Neural progenitor cell (in vitro differentiated cells): Measurements from ENCODE around the gene ACTR5. TPM values are rescaled to one million over a fixed set of nuclear protein-coding genes. Genes with fewer than 3 reads are reported as not detected.

ENCODE experiments used
- DNase-seq: peaks from one replicate; pipeline ENCODE4 v3.0.0-alpha.2; 2016; ENCODE audit warnings: low spot score
- H2AFZ ChIP-seq: fragments of 200-600 bp; sonication (generic); replicated peaks from 2 replicates; pipeline ENCODE4 v1.6.1; 2016; ENCODE audit warnings: antibody characterized with exemption
- H3F3A ChIP-seq: fragments of 200-600 bp; sonication (generic); 2 replicates; pipeline ENCODE4 v1.6.1; 2016; ENCODE audit warnings: antibody characterized with exemption, low read depth
- H3K27ac ChIP-seq: fragments of 200-600 bp; sonication (generic); 2 replicates; pipeline ENCODE4 v1.5.1; 2016; ENCODE audit warnings: mild to moderate bottlenecking
- H3K27me3 ChIP-seq: fragments of 200-600 bp; sonication (generic); 2 replicates; pipeline ENCODE4 v1.6.1; 2016; ENCODE audit warnings: mild to moderate bottlenecking, moderate library complexity
- H3K36me3 ChIP-seq: fragments of 200-600 bp; sonication (generic); 2 replicates; pipeline ENCODE4 v1.5.1; 2016
- H3K4me1 ChIP-seq: fragments of 200-600 bp; sonication (generic); 2 replicates; pipeline ENCODE4 v1.6.1; 2016; ENCODE audit warnings: mixed run types
- H3K4me2 ChIP-seq: fragments of 200-600 bp; sonication (generic); 2 replicates; pipeline ENCODE4 v1.6.1; 2016
- H3K4me3 ChIP-seq: fragments of 200-600 bp; sonication (generic); 2 replicates; pipeline ENCODE4 v1.5.1; 2016
- H3K79me2 ChIP-seq: fragments of 200-600 bp; sonication (generic); 2 replicates; pipeline ENCODE4 v1.6.1; 2016; ENCODE audit warnings: low read depth
- H3K9ac ChIP-seq: fragments of 200-600 bp; sonication (generic); 2 replicates; pipeline ENCODE4 v1.6.1; 2016
- H3K9me3 ChIP-seq: fragments of 200-600 bp; sonication (generic); 2 replicates; pipeline ENCODE4 v1.5.1; 2016; ENCODE audit warnings: low read depth
- H4K20me1 ChIP-seq: fragments of 200-600 bp; sonication (generic); 2 replicates; pipeline ENCODE4 v1.6.1; 2016; ENCODE audit warnings: low read depth
- H3K27ac Mint-ChIP-seq: 3 replicates; pipeline ENCODE4 v1.8.0; 2021; ENCODE audit warnings: mixed read lengths
- H3K27me3 Mint-ChIP-seq: 2 replicates; pipeline ENCODE4 v1.8.0; 2022; ENCODE audit warnings: low read depth, mild to moderate bottlenecking, inconsistent platforms, moderate library complexity, mixed read lengths; ENCODE audit not compliant: insufficient read depth
- H3K36me3 Mint-ChIP-seq: 3 replicates; pipeline ENCODE4 v1.8.0; 2021; ENCODE audit warnings: mixed read lengths
- H3K4me1 Mint-ChIP-seq: 3 replicates; pipeline ENCODE4 v1.8.0; 2021; ENCODE audit warnings: mixed read lengths
- H3K4me3 Mint-ChIP-seq: 3 replicates; pipeline ENCODE4 v1.8.0; 2021; ENCODE audit warnings: mild to moderate bottlenecking, moderate library complexity, mixed read lengths
- H3K9me3 Mint-ChIP-seq: 3 replicates; pipeline ENCODE4 v1.8.0; 2020; ENCODE audit warnings: mixed read lengths
- EZH2 ChIP-seq: fragments of 200-600 bp; sonication (generic); IDR thresholded peaks from 2 replicates; pipeline ENCODE4 v1.6.1; 2017; ENCODE audit warnings: antibody characterized with exemption, mild to moderate bottlenecking, moderate library complexity
- EZH2phosphoT487 ChIP-seq: fragments of 200-600 bp; sonication (generic); IDR thresholded peaks from 2 replicates; pipeline ENCODE4 v1.6.1; 2017; ENCODE audit warnings: antibody characterized with exemption
- total RNA-seq: library from RNA; depleted of rRNA; stranded (reverse); fragments of >200 nt; gene quantifications from 2 replicates; pipeline ENCODE4 v1.2.3, GENCODE V29; 2015; ENCODE audit warnings: low replicate concordance
- TF ChIP-seq, protein P1 (sequence below): fragments of 200-600 bp; sonication (generic); IDR thresholded peaks from 2 replicates; pipeline ENCODE4 v1.5.1; 2017; ENCODE audit warnings: antibody characterized with exemption, mild to moderate bottlenecking

Gene ACTR5
- total RNA-seq, 1 donor from 2014 or later = 9.2 TPM

- Mint-ChIP-seq H3K4me1 (peaks cover 18% of the 10 kb centered on the region), H3K36me3 (no peaks in the 10 kb centered on the region), H3K27me3 (peaks cover 7% of the 10 kb centered on the region), H3K4me3 (no peak overlapping the region), H3K27ac (no peak overlapping the region), H3K9me3 (peaks cover 2% of the 10 kb centered on the region)
- H3K27me3 ChIP-seq = peaks cover 3% of the 10 kb centered on the region
- H3F3A ChIP-seq = peaks cover 26% of the 10 kb centered on the region
- no peaks in the 10 kb centered on the region for H3K9me3 ChIP-seq
- TF ChIP-seq EZH2phosphoT487 = no peak
- TF ChIP-seq EZH2 = no peak
- TF ChIP-seq, protein P1, sequence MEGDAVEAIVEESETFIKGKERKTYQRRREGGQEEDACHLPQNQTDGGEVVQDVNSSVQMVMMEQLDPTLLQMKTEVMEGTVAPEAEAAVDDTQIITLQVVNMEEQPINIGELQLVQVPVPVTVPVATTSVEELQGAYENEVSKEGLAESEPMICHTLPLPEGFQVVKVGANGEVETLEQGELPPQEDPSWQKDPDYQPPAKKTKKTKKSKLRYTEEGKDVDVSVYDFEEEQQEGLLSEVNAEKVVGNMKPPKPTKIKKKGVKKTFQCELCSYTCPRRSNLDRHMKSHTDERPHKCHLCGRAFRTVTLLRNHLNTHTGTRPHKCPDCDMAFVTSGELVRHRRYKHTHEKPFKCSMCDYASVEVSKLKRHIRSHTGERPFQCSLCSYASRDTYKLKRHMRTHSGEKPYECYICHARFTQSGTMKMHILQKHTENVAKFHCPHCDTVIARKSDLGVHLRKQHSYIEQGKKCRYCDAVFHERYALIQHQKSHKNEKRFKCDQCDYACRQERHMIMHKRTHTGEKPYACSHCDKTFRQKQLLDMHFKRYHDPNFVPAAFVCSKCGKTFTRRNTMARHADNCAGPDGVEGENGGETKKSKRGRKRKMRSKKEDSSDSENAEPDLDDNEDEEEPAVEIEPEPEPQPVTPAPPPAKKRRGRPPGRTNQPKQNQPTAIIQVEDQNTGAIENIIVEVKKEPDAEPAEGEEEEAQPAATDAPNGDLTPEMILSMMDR = no peak
- no peak for DNase-seq
- H3K36me3 ChIP-seq = no peaks in the 10 kb centered on the region
- H3K27ac ChIP-seq = no peak overlapping the region
- peaks cover 5% of the 10 kb centered on the region for H4K20me1 ChIP-seq
- H3K4me1 ChIP-seq = peaks cover 14% of the 10 kb centered on the region
- no peaks in the 10 kb centered on the region for H3K79me2 ChIP-seq
- no peak overlapping the region for H3K4me2 ChIP-seq
- no peak overlapping the region for H3K4me3 ChIP-seq
- H3K9ac ChIP-seq = no peak overlapping the region
- H2AFZ ChIP-seq = no peak overlapping the region
These were observed 52.6 kb downstream of the ACTR5 start for GRCh38 chr20:38800882-38801281.

- Histone ChIP-seq H3F3A (peaks cover 37% of the 10 kb centered on the region), H4K20me1 (peaks cover 25% of the 10 kb centered on the region), H3K36me3 (no peaks in the 10 kb centered on the region), H3K9ac (no peak overlapping the region), H3K27ac (peak overlapping the region; percentile 64), H2AFZ (no peak overlapping the region), H3K27me3 (peaks cover 36% of the 10 kb centered on the region), H3K79me2 (no peaks in the 10 kb centered on the region), H3K9me3 (no peaks in the 10 kb centered on the region), H3K4me1 (peaks cover 24% of the 10 kb centered on the region), H3K4me2 (peak overlapping the region; percentile 98), H3K4me3 (peak overlapping the region; percentile 0)
- Mint-ChIP-seq H3K4me1 (peaks cover 33% of the 10 kb centered on the region), H3K4me3 (peak overlapping the region; percentile 86), H3K27me3 (peaks cover 16% of the 10 kb centered on the region), H3K27ac (no peak overlapping the region), H3K36me3 (no peaks in the 10 kb centered on the region), H3K9me3 (no peaks in the 10 kb centered on the region)
- peak; percentile 46 for DNase-seq
- TF ChIP-seq EZH2phosphoT487 = no peak
- TF ChIP-seq, protein P1 = no peak
- no peak for TF ChIP-seq EZH2
These were observed 56.0 kb downstream of the ACTR5 start for GRCh38 chr20:38804221-38804620.

DNA sequence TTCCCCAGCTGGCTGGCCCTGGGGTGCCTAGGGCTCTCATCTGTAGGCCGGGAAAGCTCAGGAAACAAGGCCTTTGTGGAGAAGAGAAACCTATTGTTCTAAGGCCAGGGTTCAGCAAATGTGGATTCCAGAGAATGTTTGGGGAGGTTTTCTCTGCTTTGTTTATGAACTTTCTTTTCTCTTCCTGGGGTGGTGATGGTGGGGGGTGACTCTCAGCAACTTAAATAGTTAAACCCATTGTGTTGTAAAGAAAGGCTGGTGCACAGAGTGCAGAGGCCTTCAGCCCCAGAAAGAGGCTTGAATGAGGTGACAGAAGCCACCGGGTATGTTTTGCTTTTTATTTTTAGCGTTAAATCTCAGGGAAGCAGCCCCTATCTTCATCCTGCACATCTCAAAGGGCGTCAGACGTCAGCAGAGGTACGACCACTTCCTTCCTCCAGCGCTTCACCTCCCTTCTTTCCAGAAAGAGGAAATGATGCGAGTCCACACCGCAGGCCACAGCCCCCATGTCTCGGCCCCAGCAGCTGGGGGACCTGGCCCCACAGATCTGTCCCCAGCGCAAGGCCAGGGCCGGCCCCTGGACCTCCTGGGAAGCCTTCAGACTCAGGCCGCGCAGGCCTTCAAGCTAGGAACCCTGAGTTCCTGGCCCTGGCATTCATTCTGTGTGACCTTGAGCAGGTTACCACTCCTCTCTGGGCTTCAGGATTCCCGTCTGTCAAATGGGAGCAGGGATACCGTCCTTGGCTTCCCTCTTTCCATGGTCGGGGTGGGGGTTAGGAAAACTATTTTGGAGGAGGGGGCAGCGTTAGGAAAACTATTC is 56.6 kb downstream of the ACTR5 start:
- Histone ChIP-seq H3K4me1 (peaks cover 28% of the 10 kb centered on the region), H3K4me3 (peak overlapping the region; percentile 83), H3K79me2 (no peaks in the 10 kb centered on the region), H2AFZ (no peak overlapping the region), H3K27me3 (peaks cover 43% of the 10 kb centered on the region), H3F3A (peaks cover 41% of the 10 kb centered on the region), H3K36me3 (no peaks in the 10 kb centered on the region), H3K4me2 (peak overlapping the region; percentile 98), H3K27ac (peak overlapping the region; percentile 95), H4K20me1 (peaks cover 30% of the 10 kb centered on the region), H3K9me3 (no peaks in the 10 kb centered on the region), H3K9ac (no peak overlapping the region)
- peak; percentile 91 for DNase-seq
- Mint-ChIP-seq H3K27ac (peak overlapping the region; percentile 94), H3K4me3 (peak overlapping the region; percentile 86), H3K4me1 (peaks cover 35% of the 10 kb centered on the region), H3K36me3 (no peaks in the 10 kb centered on the region), H3K9me3 (no peaks in the 10 kb centered on the region), H3K27me3 (peaks cover 16% of the 10 kb centered on the region)
- TF ChIP-seq EZH2 (no peak), EZH2phosphoT487 (no peak)
- TF ChIP-seq, protein P1 = no peak
